A673 (cell line): Measurements from ENCODE around the gene RIPOR3. TPM values are rescaled to one million over a fixed set of nuclear protein-coding genes. Genes with fewer than 3 reads are reported as not detected.

Source experiments
- BruUV-seq: library from RNA; stranded (reverse); fragments of 400-500 nt; replicated peaks from 2 replicates; lab custom pipeline; 2021; lab: Mats Ljungman, UMichigan
- CTCF ChIA-PET: fragments of 300-600 bp; sonication (Branson Sonifier 250); formaldehyde crosslinking; loops from one replicate; lab custom pipeline; 2022; ENCODE audit warnings: antibody characterized with exemption; lab: Charles Lee
- POLR2A ChIA-PET: fragments of 300-600 bp; sonication (Branson Sonifier 250); formaldehyde crosslinking; loops from one replicate; lab custom pipeline; 2022; ENCODE audit warnings: antibody characterized with exemption; ENCODE audit not compliant: low non-redundant PET; lab: Charles Lee
- DNase-seq: peaks from one replicate; pipeline ENCODE4 v3.0.0-alpha.2; 2015; ENCODE audit warnings: low spot score
- H3K27ac ChIP-seq: fragments of 200-600 bp; sonication (generic); 2 replicates; pipeline ENCODE4 v1.5.1; 2016; ENCODE audit warnings: mixed run types, low read depth, mild to moderate bottlenecking, mixed read lengths, antibody characterized with exemption, low read length; ENCODE audit not compliant: poor library complexity, severe bottlenecking
- H3K27me3 ChIP-seq: fragments of 200-600 bp; sonication (generic); replicated peaks from 2 replicates; pipeline ENCODE4 v1.6.1; 2017; ENCODE audit warnings: mixed run types, low read depth, mild to moderate bottlenecking, mixed read lengths, antibody characterized with exemption, low read length; ENCODE audit not compliant: insufficient read depth, poor library complexity
- H3K36me3 ChIP-seq: fragments of 200-600 bp; sonication (generic); 2 replicates; pipeline ENCODE4 v1.6.1; 2016; ENCODE audit warnings: mixed run types, mild to moderate bottlenecking, mixed read lengths, antibody characterized with exemption, low read length; ENCODE audit not compliant: insufficient read depth, poor library complexity, severe bottlenecking
- H3K4me1 ChIP-seq: fragments of 200-600 bp; sonication (generic); 2 replicates; pipeline ENCODE4 v1.6.1; 2017; ENCODE audit warnings: mixed run types, mild to moderate bottlenecking, mixed read lengths, antibody characterized with exemption, low read length; ENCODE audit not compliant: insufficient read depth, poor library complexity, severe bottlenecking
- H3K4me3 ChIP-seq: fragments of 200-600 bp; sonication (generic); 2 replicates; pipeline ENCODE4 v1.5.1; 2016; ENCODE audit warnings: low read depth, mixed run types, mild to moderate bottlenecking, mixed read lengths, low read length; ENCODE audit not compliant: poor library complexity, severe bottlenecking
- H3K9me3 ChIP-seq: fragments of 200-600 bp; sonication (generic); 2 replicates; pipeline ENCODE4 v1.6.1; 2016; ENCODE audit warnings: mixed run types, low read depth, mild to moderate bottlenecking, mixed read lengths, antibody characterized with exemption, low read length; ENCODE audit not compliant: poor library complexity, severe bottlenecking
- CTCF ChIP-seq: fragments of 300-800, 200-600 bp; sonication (generic); conservative IDR thresholded peaks from 2 replicates; pipeline ENCODE4 v1.5.1; 2017; ENCODE audit warnings: low read depth, mild to moderate bottlenecking, antibody characterized with exemption, low read length, moderate library complexity, mixed read lengths
- EZH2 ChIP-seq: fragments of 200-600 bp; sonication (generic); IDR thresholded peaks from 2 replicates; pipeline ENCODE4 v1.6.1; 2017; ENCODE audit warnings: borderline replicate concordance, low read depth, mild to moderate bottlenecking, mixed read lengths, antibody characterized with exemption, low read length; ENCODE audit not compliant: poor library complexity, severe bottlenecking
- intact Hi-C: fragments of 100-400 bp; cut with micrococcal nuclease; formaldehyde crosslinking; loops from one replicate; pipeline ENCODE4 v1.10.0; 2022; ENCODE audit not compliant: unreplicated experiment
- total RNA-seq: library from RNA; stranded (reverse); gene quantifications from 2 replicates; pipeline ENCODE4 v1.2.3, GENCODE V29; 2021

Gene RIPOR3
- total RNA-seq, 1 experiment from 2014 or later, result 19.1 TPM

- peak overlapping the region; percentile 5 for H3K4me3 ChIP-seq
- CTCF ChIA-PET, result no interaction called here
- no TSS peak for BruUV-seq
- H3K4me1 ChIP-seq, result peaks cover 56% of the 10 kb centered on the region
- intact Hi-C loops, result loop anchor here (5.0 kb wide), 1 partner anchor 154 kb away; no protein-coding TSS in a partner anchor
- DNase-seq, result no peak
- no peaks in the 10 kb centered on the region for H3K27me3 ChIP-seq
- no peaks in the 10 kb centered on the region for H3K9me3 ChIP-seq
- POLR2A ChIA-PET, result no interaction called here
- H3K27ac ChIP-seq, result peak overlapping the region; percentile 21
- peaks cover 4% of the 10 kb centered on the region for H3K36me3 ChIP-seq
- no peak for TF ChIP-seq CTCF
- TF ChIP-seq EZH2, result no peak
Measured at GRCh38 chr20:50735813-50736212, 44.5 kb upstream of the RIPOR3 start.

GRCh38 chr20:50734730-50735679 lies 43.7 kb upstream of the RIPOR3 start:
- POLR2A ChIA-PET, result no interaction called here
- BruUV-seq, result no TSS peak
- Histone ChIP-seq H3K4me3 (peak overlapping the region; percentile 94), H3K36me3 (peaks cover 4% of the 10 kb centered on the region), H3K27ac (peak overlapping the region; percentile 21), H3K27me3 (no peaks in the 10 kb centered on the region), H3K9me3 (no peaks in the 10 kb centered on the region), H3K4me1 (peaks cover 58% of the 10 kb centered on the region)
- TF ChIP-seq EZH2, result no peak
- no peak for TF ChIP-seq CTCF
- CTCF ChIA-PET, result interaction anchor here (0.6 kb wide), 2 partner anchors 99 to 548 kb away, joined by 4 read pairs; no protein-coding TSS in a partner anchor
- intact Hi-C loops, result loop anchor here (5.0 kb wide), 1 partner anchor 153 kb away; no protein-coding TSS in a partner anchor
- no peak for DNase-seq

GRCh38 chr20:50733644-50734349 lies 42.5 kb upstream of the RIPOR3 start:
- no TSS peak for BruUV-seq
- Histone ChIP-seq H3K27ac (peak overlapping the region; percentile 90), H3K36me3 (peaks cover 4% of the 10 kb centered on the region), H3K27me3 (no peaks in the 10 kb centered on the region), H3K4me3 (peak overlapping the region; percentile 94), H3K4me1 (peaks cover 46% of the 10 kb centered on the region), H3K9me3 (no peaks in the 10 kb centered on the region)
- intact Hi-C loops, result no loop called here
- POLR2A ChIA-PET, result no interaction called here
- CTCF ChIA-PET, result interaction anchor here (1.0 to 2.9 kb wide), 2 partner anchors 11 to 15 kb away, joined by 3 to 11 read pairs; no protein-coding TSS in a partner anchor
- TF ChIP-seq CTCF (no peak), EZH2 (no peak)
- no peak for DNase-seq
